Measurements from ENCODE around the gene GALNT10.

Gene GALNT10

GRCh38 chr5:154214371-154215106 is 24.0 kb downstream of the GALNT10 start:
- TF ChIP-seq CTCF (IDR thresholded peaks at IDR 0.05) (no peak), ZFX (IDR thresholded peaks at IDR 0.05; ENCODE audit: borderline replicate concordance) (no peak)
- H3K27ac ChIP-seq: no peak overlapping the region

- TF ChIP-seq ZFX (IDR thresholded peaks at IDR 0.05; ENCODE audit: borderline replicate concordance): no peak
- no peak for TF ChIP-seq CTCF (IDR thresholded peaks at IDR 0.05)
- H3K27ac ChIP-seq: no peak overlapping the region
Measured at GRCh38 chr5:154215571-154216325, 25.2 kb downstream of the GALNT10 start.

GRCh38 chr5:154217462-154217861 is 26.9 kb downstream of the GALNT10 start:
- TF ChIP-seq ZFX (IDR thresholded peaks at IDR 0.05; ENCODE audit: borderline replicate concordance): no peak
- no peak for TF ChIP-seq CTCF (IDR thresholded peaks at IDR 0.05)
- H3K27ac ChIP-seq: no peak overlapping the region

- no peak overlapping the region for H3K27ac ChIP-seq
- TF ChIP-seq CTCF (IDR thresholded peaks at IDR 0.05): no peak
- no peak for TF ChIP-seq ZFX (IDR thresholded peaks at IDR 0.05; ENCODE audit: borderline replicate concordance)
Measured at GRCh38 chr5:154218786-154219185, 28.3 kb downstream of the GALNT10 start.

- TF ChIP-seq CTCF (IDR thresholded peaks at IDR 0.05): no peak
- no peak for TF ChIP-seq ZFX (IDR thresholded peaks at IDR 0.05; ENCODE audit: borderline replicate concordance)
- H3K27ac ChIP-seq: no peak overlapping the region
Measured at GRCh38 chr5:154220625-154221024, 30.1 kb downstream of the GALNT10 start.

- no peak overlapping the region for H3K27ac ChIP-seq
- no peak for TF ChIP-seq CTCF (IDR thresholded peaks at IDR 0.05)
- no peak for TF ChIP-seq ZFX (IDR thresholded peaks at IDR 0.05; ENCODE audit: borderline replicate concordance)
Measured at GRCh38 chr5:154221371-154221896, 30.9 kb downstream of the GALNT10 start.

- TF ChIP-seq ZFX (IDR thresholded peaks at IDR 0.05; ENCODE audit: borderline replicate concordance) (no peak), CTCF (IDR thresholded peaks at IDR 0.05) (no peak)
- no peak overlapping the region for H3K27ac ChIP-seq
Measured at GRCh38 chr5:154222414-154222813, 31.9 kb downstream of the GALNT10 start.
